HFF-Myc (cell line): ENCODE measurements around the gene RHOV.

Source experiments
- DNase-seq: peaks from one replicate; pipeline ENCODE4 v3.0.0-alpha.2; 2011; ENCODE audit warnings: low read depth; ENCODE audit errors: extremely low read depth
- H3K4me3 ChIP-seq: replicated peaks from 2 replicates; pipeline ENCODE4 v1.5.1; 2011; ENCODE audit warnings: low read depth, mild to moderate bottlenecking, control low read depth, low read length
- TF ChIP-seq, protein P1 (sequence below): IDR thresholded peaks from 2 replicates; pipeline ENCODE4 v1.5.1; 2012; ENCODE audit warnings: mild to moderate bottlenecking, low read depth, low read length, control low read depth; ENCODE audit errors: missing control alignments

The RHOV gene

DNA sequence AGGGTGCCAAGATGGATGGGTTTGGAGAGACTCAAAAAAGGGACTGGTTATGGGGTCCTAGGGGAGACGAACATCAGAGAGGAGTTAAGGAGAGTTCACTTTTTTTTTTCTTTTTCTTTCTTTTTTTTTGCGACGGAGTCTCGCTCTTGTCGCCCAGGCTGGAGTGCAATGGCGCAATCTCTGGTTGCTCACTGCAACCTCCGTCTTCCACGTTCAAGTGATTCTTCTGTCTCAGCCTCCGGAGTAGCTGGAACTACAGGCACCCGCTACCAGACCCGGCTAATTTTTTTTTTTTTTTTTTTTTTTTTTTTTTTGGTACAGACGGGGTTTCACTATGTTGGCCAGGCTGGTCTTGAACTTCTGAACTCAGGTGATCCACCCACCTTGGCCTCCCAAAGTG, 29.0 kb downstream of the RHOV start:
- TF ChIP-seq, protein P1, sequence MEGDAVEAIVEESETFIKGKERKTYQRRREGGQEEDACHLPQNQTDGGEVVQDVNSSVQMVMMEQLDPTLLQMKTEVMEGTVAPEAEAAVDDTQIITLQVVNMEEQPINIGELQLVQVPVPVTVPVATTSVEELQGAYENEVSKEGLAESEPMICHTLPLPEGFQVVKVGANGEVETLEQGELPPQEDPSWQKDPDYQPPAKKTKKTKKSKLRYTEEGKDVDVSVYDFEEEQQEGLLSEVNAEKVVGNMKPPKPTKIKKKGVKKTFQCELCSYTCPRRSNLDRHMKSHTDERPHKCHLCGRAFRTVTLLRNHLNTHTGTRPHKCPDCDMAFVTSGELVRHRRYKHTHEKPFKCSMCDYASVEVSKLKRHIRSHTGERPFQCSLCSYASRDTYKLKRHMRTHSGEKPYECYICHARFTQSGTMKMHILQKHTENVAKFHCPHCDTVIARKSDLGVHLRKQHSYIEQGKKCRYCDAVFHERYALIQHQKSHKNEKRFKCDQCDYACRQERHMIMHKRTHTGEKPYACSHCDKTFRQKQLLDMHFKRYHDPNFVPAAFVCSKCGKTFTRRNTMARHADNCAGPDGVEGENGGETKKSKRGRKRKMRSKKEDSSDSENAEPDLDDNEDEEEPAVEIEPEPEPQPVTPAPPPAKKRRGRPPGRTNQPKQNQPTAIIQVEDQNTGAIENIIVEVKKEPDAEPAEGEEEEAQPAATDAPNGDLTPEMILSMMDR, result no peak
- H3K4me3 ChIP-seq, result peak overlapping the region; percentile 32
- no peak for DNase-seq

GRCh38 chr15:40844696-40845030, 29.4 kb downstream of the RHOV start:
- TF ChIP-seq, protein P1, result no peak
- no peak for DNase-seq
- H3K4me3 ChIP-seq, result peak overlapping the region; percentile 32

GRCh38 chr15:40843885-40844695, 29.9 kb downstream of the RHOV start, which contains the start of gene SPINT1:
SPINT1 (plus strand) TSS chr15:40844048; CDS start chr15:40844555, 507 bp downstream.
- no peak for DNase-seq
- TF ChIP-seq, protein P1, result no peak
- H3K4me3 ChIP-seq, result peak within 1 kb of the TSS; percentile 32

DNA sequence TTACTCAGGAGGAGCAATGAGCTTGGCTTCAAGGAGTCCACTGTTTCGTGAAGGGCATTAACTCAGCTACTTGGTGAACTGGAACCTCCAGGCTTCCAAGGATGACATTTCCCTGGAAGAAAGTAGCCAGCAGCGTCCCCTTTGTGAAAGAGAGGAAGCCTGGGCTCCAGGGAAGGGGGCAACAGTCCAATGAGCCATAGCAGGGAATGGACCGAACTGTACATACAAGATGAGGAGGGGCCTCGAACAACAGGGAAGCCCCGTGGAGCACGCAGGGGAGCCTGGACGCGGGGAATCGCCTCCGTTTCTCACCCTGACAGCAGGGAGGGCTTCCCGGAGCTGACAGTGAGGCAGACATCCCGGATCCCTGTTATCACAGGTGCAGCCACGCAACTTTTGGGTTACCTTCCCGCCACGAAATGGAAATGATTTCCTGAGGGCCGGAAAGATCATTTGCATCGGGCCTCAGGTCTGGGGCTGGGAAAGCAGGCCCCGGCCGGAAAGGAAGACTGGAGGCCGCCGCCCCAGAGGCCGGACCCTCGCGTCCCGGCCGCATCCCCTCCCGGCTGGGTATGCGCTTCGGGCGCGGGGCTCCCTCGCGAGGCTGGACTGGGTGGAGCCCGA, 30.7 kb downstream of the RHOV start:
- no peak for DNase-seq
- H3K4me3 ChIP-seq, result peak overlapping the region; percentile 32; the same call in 1 of the 2 replicates
- TF ChIP-seq, protein P1, result no peak

DNA sequence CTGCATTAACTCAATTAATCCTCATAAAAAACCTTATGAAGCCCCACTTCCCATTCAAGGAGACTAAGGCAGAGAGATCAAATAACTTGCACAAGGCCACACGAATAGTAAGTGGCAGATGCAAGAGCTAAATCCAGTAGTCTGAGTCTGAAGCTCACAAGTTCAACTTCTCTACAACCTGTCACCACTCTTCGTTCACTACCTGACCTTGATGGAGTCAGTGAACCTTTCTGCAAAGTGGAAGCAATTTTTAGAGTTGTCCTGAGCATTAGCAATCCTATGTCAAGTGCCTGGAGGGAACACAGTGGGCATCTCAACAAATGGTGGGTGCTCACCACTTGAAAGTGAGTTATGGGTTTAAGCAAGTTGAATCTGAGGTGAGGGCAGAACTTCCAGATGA, 32.3 kb downstream of the RHOV start:
- TF ChIP-seq, protein P1, result no peak
- DNase-seq, result no peak
- H3K4me3 ChIP-seq, result no peak overlapping the region

- no peak for DNase-seq
- TF ChIP-seq, protein P1, result no peak
- H3K4me3 ChIP-seq, result no peak overlapping the region
These were observed 35.3 kb downstream of the RHOV start for GRCh38 chr15:40838756-40839155.
